SKM-1 treated with dmso at 0.1 percent for 144 hours (cell line): ENCODE results near the gene PLEKHH1.

Experiments used
- DNase-seq: peaks from one replicate; lab custom pipeline; 2025; ENCODE audit not compliant: unreplicated experiment; lab: John Stamatoyannopoulos, UW

Gene PLEKHH1

DNA sequence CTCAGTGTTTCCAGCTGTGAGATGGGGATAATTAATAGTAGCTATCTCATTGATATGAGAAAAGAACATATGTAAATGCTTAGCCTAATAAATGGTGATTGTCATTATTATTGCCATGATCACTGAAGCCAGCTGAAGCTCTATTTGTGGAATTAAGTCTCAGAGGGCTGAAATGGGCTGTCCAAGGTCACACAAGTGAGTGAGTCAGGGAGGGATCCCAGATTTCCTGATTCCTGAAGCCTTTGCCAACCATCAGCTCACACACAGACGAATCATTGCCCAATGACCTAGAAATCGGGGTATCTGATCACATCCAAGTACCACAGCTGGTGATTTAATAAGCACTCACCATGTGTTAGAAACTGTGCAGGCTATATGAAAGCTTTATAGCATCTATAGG is 23.0 kb upstream of the PLEKHH1 start:
- no peak for DNase-seq

DNA sequence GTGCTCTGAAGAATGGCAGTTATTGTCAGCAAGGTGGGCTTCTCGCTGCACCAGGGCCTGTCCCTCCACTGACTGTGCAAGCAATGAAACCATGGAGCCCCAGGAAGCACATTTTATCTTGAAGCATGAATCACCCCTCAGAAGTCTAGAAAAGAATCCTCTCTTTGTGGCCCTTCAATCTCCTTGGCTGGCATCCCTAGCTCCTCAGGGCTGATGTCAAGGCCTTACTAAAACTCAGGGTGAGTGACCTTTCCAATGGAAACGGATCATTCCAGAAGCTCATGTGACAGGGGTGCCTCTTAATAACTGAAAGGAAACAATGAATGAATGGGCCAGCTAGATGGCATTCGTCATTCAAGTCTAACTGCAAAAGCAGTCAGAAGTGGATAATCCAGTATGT is 22.3 kb upstream of the PLEKHH1 start:
- DNase-seq: no peak

DNA sequence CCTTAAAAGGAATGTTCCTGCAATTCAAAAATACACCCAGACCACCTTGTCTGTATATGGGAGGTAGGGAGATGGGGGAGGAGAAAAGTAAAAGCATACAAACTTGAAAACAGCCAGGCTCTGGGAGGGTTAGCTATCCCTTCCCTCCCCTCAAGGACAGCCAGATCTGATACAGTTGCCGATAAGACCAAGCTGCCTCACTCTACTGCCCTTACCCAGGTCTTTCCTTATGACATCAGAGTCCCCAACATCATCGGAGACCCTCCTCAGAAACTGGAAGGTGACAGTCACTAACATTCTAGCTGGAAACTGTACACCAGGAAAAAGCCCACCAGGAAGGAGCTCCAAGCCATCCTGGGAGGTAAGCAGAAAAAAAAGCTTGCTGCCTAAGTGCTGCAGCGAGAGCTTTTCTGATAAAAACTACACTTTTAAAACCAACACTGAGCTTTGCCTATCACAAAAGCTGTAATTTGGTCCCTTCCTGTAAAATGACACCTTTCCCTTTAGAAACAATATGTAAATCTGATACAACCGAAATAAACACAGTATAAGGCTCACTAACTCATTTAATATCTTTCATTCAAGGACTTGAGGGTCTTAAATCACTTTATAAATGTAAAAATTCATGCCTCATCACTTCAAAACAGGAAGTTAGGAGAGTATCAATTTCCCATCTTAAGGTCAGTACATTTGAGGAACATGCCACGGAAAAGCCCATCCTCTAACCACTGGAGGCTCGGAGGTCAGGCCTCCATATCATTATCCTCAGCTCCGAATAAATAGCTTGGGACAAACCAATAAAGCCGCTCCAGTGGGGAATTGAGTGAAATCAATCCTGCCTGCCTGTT is 20.4 kb upstream of the PLEKHH1 start:
- DNase-seq: no peak

DNA sequence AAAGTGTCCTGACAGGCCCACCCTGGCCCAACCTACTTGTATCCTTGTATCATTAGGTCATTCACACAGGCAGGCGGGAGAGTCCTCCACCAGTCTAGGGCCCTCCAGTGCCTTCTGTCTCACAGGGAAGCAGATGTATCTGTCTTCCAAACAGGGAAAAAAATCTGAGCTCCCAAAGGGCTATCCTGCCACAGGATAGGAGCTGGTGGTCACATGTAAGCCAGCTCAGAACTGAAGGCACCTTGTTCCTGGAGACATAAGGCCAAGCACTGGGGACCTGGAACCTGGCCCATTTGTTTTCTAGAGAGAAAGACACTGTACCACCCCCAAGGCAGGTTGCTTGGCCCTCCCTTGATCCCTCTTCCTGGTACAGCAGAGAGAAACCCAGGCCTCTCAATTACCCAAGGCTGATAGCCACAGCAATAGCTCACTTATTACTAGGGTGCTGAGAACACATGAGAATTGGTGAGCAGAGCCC is 19.4 kb upstream of the PLEKHH1 start:
- DNase-seq: no peak

DNA sequence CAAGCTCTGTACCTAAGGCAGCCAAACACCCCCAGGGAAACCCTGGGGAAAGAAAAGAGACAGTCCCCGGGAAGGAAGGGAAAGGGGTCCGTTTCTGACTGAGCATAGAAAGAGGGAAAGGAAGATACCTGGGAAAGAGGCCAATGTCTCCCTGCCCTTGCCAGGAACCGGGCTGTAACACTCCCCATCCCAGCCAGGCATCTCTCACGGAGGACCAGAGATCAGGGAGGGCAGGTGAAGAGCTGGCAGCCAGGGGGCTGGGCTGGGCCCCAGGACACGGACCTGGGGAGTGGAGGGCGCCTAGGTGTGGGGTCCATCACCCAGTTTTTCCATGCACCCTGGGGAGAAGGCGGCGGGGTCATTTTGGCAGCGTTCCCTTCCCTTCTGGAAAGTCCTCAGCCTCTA is 18.9 kb upstream of the PLEKHH1 start:
- no peak for DNase-seq

DNA sequence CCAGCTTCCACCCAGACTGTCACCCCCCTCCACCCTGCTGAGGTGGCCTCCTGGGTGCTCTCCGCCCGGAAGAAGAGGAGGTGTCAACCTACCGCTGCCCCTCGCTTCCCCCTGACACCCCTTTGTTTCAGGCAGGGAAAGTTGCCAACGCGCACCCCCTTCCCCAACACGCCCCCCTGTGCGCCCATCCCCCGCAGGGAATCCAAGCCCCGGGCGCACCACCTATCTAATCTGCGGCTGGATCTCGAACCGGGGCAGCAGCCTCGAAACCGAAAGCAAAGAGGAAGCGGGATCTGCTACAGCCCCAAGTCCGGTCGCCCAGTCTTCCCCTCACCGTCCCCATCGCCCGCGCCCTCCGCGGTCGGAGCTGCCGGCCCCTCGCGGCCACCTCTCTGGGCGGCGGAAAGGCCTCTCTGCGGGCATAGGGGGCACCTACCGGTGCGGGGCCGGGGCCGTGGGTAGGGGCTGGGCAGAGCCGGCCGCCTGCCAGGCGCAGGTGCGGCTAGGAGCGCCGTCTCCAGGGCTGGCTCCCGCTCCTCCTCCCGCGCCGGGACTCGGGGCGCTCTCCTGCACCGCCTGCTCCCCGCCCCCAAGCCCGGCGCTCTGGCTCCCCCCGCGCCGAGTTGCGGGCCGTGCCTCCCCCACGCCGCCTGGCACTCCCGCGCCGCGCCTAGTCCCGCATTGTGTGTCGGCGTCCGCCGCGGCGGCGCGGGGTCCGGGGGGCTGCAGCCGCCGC is 18.3 kb upstream of the PLEKHH1 start:
- DNase-seq: no peak

DNA sequence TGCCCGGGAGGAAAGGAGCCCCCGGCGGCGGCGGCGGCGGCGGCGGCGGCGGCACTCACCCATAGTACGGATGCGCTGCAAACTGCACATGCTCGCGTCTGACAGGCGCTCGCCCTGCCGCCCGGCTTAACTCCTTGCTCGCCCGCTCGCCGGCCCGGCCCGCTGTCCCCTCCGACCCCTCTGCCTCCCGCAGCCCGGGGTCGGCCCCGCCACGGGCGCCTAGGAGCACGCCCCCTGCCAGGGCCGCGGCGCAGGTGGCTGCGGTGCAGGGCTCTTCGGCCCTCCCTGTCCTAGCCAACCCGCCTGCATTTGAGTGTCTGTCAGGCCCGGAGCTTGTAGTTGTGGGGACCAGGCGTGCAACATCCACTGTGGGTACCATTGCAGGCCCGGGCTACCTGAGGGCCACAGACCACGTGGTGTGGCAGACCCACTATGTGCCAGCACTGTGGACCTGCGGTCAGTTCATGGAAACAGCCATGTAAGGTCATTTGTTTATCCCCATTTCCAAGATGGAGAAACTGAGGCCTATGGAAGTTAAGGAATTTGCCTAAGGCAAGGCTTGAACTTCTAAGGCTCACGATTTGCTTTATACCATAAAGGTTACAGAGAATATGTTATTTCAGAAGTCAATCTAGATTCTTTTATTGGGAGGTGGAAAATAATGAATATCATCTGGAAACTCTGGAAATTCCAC is 17.6 kb upstream of the PLEKHH1 start:
- no peak for DNase-seq

DNA sequence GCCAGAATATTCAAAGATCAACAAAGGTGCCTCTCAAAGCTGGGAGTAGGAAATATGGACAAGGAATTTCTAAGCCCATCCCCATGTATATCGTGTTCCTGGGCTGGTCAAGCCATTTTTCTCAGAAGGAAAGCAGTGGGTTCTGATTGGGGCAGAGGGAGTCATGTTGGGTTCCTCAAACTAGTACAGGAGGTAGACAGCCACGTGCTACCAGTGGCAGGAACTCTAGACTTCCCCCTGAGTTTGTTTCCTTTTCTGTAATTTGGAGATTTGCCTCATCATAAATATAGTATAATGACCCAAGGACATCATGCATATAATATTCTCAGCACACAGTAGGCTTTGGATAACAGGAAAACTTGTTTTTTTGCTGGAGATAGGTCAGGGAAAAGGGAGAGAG is 16.4 kb upstream of the PLEKHH1 start:
- DNase-seq: no peak

DNA sequence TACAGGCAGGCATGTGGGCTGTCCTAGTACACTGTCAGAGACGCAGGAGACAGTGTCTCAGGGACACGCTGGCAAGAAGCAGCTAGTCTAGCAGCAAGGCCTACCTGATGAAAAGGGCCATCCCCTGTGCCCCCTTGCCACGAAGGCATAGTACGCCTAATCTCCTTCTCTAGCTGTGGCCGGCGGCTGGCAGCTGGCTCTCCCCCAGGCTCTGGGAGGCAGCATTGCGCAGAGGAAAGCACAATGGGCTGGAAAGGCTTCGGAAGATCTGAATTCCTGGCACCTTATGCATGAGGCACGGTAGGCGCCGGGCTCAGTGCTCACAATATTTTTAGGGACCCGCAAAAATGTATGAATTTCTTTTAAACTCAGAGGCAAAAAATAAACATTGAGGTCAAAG is 16.0 kb upstream of the PLEKHH1 start:
- no peak for DNase-seq

DNA sequence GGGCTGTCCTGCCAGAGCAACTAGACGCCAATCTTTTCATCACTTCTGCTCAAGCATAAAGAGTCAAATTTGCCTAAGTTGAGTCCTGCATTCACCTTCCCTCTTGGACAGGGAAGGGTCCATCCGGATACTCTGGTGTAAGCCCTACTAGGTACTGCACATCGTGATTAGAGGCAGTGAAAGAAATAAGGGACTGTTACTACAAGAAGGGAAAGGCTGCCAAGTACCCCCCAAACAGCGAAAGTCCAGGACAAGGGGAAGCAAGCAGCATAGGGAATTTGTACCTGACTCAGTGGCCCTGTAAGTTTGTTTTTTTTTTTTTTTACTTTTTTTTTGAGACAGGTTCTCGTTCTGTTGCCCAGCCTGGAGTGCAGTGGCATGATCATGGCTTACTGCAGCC is 13.7 kb upstream of the PLEKHH1 start:
- no peak for DNase-seq

DNA sequence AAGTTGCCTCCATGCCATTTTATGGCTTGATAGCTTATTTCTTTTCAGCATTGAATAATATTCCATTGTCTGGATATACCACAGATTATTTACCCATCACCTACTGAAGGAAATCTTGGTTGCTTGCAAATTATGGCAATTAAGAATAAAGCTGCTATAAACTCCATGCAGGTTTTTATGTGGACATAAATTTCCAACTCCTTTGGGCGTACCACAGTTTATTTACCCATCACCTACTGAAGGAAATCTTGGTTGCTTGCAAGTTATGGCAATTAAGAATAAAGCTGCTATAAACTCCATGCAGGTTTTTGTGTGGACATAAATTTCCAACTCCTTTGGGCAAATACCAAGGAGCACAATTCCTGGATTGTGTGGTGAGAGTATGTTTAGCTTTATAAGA is 12.6 kb upstream of the PLEKHH1 start:
- no peak for DNase-seq

DNA sequence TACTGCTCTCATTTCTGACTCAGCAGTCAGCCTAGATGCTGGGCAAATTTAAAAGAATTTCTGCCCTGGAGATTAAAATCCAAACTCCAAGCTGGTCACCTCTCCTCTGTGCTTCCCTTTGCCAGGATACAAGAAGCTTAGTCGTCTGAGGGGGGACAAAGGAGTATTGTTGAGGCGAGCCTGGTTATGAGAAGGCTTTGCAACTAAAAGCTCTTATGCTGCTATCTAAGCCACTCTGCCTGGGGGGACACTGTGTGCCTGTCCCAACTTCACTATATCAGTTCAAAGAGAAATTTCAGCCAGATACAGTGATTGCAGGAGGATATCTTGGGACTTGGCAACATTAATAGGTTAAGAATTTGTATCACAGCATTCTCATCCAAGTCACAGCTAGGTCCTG is 10.8 kb upstream of the PLEKHH1 start:
- no peak for DNase-seq

DNA sequence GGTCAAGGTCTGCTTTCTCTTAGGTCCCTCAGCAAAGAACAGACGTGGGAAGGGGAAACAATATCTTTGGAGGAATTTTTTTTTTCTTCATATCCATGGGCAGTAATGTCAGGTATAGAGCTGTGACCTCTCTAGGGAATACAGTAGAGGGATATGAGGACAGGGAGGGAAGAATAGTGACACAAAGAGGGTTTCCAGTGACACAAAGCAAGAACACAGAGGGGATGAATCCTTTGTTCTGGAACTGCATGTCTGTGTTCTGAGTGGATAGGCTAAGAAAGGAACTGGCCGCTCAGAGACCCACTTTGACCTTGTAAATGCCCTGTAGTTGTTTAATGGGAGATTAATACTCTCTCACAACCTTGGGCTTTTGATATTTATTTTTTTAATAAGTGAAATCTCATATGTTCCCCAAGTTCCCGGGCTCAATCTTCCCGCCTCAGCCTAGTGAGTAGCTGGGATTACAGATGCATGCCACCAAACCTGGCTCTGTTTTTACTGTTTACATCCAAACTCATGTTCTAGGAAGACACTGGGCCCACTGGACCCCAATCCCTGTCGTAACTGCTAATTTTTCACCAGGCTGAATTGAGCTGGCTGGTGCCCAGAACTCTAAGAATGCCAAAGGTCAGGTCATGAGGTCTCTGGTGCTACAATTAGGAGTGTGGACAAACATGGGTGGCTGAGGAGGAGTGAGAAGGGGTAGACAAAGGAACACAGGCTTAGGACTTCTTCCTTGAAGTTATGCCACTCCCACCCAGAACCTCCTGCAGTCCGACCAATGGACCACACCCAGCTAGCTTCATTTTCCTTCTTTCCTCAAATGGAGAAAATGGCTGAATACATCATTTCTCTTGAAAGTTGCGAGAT is 9.1 kb upstream of the PLEKHH1 start:
- DNase-seq: no peak

DNA sequence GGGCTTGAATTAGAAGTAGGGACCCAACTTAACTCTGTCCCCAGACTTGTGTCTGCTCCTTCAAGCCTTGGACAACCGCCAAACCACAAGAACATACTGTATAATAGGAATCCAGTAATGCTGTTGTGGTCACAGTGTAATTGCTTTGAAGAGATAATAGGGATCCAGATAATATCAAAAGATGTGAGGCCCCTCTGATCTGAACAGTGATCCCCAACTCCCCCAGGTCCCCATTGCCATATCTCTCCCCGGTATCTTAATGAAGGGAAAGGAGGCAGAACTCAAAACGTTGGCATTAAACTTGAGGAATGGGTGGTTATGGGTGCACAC is 8.5 kb upstream of the PLEKHH1 start:
- DNase-seq: no peak

DNA sequence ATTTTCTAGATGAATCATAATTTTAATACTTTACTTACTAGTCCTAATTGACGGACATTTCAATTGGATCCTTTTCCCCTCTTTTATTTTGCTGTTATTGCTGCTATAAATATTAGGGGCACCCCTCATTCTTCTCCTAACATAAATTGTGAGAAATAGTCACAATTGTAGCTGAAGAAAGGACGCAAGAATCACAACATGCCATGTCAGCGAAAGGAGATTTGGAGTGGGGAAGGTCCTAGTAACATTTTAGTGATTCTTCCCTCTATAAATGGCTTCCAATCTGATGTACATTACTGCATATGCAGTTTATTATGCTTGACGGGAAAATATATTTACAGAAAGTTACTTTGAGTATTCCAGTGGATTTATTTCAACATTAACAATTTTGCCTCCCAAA is 7.7 kb upstream of the PLEKHH1 start:
- DNase-seq: no peak

DNA sequence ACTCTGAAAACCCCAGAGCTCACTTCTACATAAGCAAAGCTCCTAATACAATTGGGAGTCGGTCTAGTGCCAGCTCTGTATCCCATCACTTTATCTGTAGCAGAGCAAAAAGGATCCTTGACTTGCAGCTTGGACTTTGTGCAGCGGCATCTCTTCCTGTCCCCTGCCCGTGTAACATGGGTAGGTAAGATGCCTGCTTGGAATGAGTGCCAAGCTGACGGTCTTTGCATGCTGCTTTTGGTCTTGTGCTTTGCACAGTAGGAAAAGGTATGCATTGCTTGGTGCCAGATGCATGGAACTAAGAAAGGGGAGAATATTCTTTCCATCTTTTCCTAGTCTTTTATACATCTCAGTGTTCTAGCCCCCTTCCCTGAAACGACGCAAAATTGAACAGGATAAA is 6.9 kb upstream of the PLEKHH1 start:
- no peak for DNase-seq

DNA sequence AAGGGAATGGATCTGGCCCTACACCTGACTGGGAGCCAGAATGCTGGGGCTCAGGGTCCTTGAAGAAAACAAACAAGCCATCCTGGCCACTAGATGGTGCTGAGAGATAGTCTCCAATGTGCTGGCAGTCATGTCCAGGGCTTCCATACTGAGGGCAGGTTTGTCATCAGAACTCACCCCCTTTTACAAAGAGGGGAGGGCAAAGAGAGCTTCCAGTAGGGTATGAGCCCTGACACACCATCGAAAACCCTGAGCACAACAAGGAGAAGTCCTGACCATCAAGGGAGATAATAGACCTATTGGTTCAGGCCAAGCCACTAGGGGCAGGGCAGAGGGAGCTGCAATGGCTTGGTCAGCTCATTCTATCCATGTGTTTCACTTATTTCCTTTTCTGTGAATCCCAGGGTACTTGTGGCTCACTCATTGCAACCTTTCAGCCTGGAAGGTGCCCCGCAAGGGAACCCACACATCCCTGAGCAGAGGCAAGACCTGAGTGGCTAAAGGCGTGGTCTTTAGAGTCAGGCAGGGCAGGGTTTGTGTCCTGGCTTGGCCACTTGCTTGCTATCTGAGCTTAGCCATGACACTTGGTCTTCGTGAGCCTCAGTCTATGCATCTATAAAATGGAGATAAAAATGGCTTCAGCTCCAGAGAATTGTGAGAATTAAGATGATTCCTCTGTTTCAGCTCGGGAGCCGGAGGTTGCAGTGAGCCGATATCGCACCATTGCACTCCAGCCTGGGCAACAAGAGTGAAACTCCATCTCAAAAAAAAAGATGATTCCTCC is 6.2 kb upstream of the PLEKHH1 start:
- no peak for DNase-seq

DNA sequence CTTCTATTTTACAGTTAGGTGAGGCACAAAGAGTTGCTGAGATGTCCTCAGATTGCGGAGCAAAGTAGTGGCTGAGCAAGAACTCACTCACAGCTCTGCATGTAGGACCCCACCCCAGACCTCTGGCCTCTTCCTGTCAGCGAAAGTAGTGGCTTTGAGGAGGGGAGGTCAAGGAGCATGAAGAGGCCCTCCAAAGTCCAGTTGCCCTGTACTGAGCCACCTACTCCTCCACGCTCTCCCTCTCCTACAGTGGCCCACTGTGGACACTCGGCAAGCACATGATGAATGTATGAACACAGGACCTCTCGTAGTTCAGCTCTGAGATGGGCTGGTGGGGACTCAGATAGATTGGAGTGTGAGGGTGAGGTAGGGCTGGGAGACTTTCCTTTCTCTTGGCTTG is 5.3 kb upstream of the PLEKHH1 start:
- DNase-seq: no peak

DNA sequence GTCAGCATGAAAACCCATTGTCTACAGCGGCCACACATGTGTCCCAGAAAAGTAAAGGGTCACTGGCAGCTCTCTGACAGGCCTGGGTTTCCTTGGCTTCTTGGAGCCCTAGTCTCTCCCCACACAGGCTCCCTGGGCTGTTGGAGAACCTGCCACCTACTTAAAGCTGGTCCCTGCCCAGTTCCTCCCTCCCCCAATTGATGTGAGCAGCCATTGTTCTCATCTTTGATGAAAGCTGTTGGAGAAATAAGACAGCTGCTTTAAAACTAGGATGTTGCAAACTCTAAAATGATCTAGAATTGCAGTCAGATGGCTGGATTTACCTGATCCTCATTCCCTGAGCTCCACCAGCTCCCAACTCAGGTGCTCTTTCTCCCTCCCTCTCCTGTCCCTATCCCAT is 4.8 kb upstream of the PLEKHH1 start:
- no peak for DNase-seq
